ENCODE data around the gene GJB2.

GJB2 gene

GRCh38 chr13:20192158-20192835 is 441 bp downstream of the GJB2 start:
- 0 to 1% methylated on average over 60 to 64 of the region's 73 CpGs for WGBS, 2 experiments (ENCODE audit: insufficient coverage in 2 of 2)
- peaks cover 17% of the 10 kb centered on the region for H3K4me1 ChIP-seq (ENCODE audit: control insufficient read depth, insufficient read depth, low read length, poor library complexity, severe bottlenecking)
- no peaks in the 10 kb centered on the region for H3K36me3 ChIP-seq (ENCODE audit: control insufficient read depth, insufficient read depth, low read length)
- H3K9me3 ChIP-seq (ENCODE audit: control insufficient read depth, low read length): no peaks in the 10 kb centered on the region
- H3K27ac ChIP-seq (ENCODE audit: low read depth, low read length, severe bottlenecking): no peak overlapping the region
- H3K4me3 ChIP-seq (ENCODE audit: extremely low read depth, insufficient read depth, low read length, poor library complexity, severe bottlenecking): peak overlapping the region; percentile 40

- Histone ChIP-seq H3K36me3 (ENCODE audit: control insufficient read depth, insufficient read depth, low read length) (no peaks in the 10 kb centered on the region), H3K9me3 (ENCODE audit: control insufficient read depth, low read length) (no peaks in the 10 kb centered on the region), H3K27ac (ENCODE audit: low read depth, low read length, severe bottlenecking) (no peak overlapping the region), H3K4me1 (ENCODE audit: control insufficient read depth, insufficient read depth, low read length, poor library complexity, severe bottlenecking) (peaks cover 17% of the 10 kb centered on the region), H3K4me3 (ENCODE audit: extremely low read depth, insufficient read depth, low read length, poor library complexity, severe bottlenecking) (peak overlapping the region; percentile 40)
- 21 to 28% methylated on average over 16 to 22 of the region's 24 CpGs for WGBS, 2 experiments (ENCODE audit: insufficient coverage in 2 of 2)
Observed at GRCh38 chr13:20191311-20192157, 1.2 kb downstream of the GJB2 start.

- no peaks in the 10 kb centered on the region for H3K36me3 ChIP-seq (ENCODE audit: control insufficient read depth, insufficient read depth, low read length)
- WGBS, 2 experiments (ENCODE audit: insufficient coverage in 2 of 2): 82 to 85% methylated on average over 14 to 15 of the region's 16 CpGs
- H3K4me3 ChIP-seq (ENCODE audit: extremely low read depth, insufficient read depth, low read length, poor library complexity, severe bottlenecking): no peak overlapping the region
- H3K9me3 ChIP-seq (ENCODE audit: control insufficient read depth, low read length): no peaks in the 10 kb centered on the region
- peaks cover 17% of the 10 kb centered on the region for H3K4me1 ChIP-seq (ENCODE audit: control insufficient read depth, insufficient read depth, low read length, poor library complexity, severe bottlenecking)
- no peak overlapping the region for H3K27ac ChIP-seq (ENCODE audit: low read depth, low read length, severe bottlenecking)
Observed at GRCh38 chr13:20190481-20191310, 2.0 kb downstream of the GJB2 start.

- Histone ChIP-seq H3K4me3 (ENCODE audit: extremely low read depth, insufficient read depth, low read length, poor library complexity, severe bottlenecking) (no peak overlapping the region), H3K27ac (ENCODE audit: low read depth, low read length, severe bottlenecking) (no peak overlapping the region), H3K4me1 (ENCODE audit: control insufficient read depth, insufficient read depth, low read length, poor library complexity, severe bottlenecking) (peaks cover 17% of the 10 kb centered on the region), H3K36me3 (ENCODE audit: control insufficient read depth, insufficient read depth, low read length) (no peaks in the 10 kb centered on the region), H3K9me3 (ENCODE audit: control insufficient read depth, low read length) (no peaks in the 10 kb centered on the region)
- 84 to 97% methylated on average over 5 of the region's 5 CpGs for WGBS, 2 experiments (ENCODE audit: insufficient coverage in 2 of 2)
Observed at GRCh38 chr13:20190076-20190475, 2.7 kb downstream of the GJB2 start.

- H3K9me3 ChIP-seq (ENCODE audit: control insufficient read depth, low read length): no peaks in the 10 kb centered on the region
- no peak overlapping the region for H3K4me3 ChIP-seq (ENCODE audit: extremely low read depth, insufficient read depth, low read length, poor library complexity, severe bottlenecking)
- H3K4me1 ChIP-seq (ENCODE audit: control insufficient read depth, insufficient read depth, low read length, poor library complexity, severe bottlenecking): peaks cover 17% of the 10 kb centered on the region
- WGBS, 2 experiments (ENCODE audit: insufficient coverage in 2 of 2): 92 to 97% methylated on average over 20 to 25 of the region's 28 CpGs
- H3K27ac ChIP-seq (ENCODE audit: low read depth, low read length, severe bottlenecking): no peak overlapping the region
- H3K36me3 ChIP-seq (ENCODE audit: control insufficient read depth, insufficient read depth, low read length): no peaks in the 10 kb centered on the region
Observed at GRCh38 chr13:20188667-20189553, 3.8 kb downstream of the GJB2 start.

GRCh38 chr13:20186771-20187170 is 6.0 kb downstream of the GJB2 start:
- H3K27ac ChIP-seq (ENCODE audit: low read depth, low read length, severe bottlenecking): no peak overlapping the region
- peaks cover 2% of the 10 kb centered on the region for H3K4me1 ChIP-seq (ENCODE audit: control insufficient read depth, insufficient read depth, low read length, poor library complexity, severe bottlenecking)
- H3K36me3 ChIP-seq (ENCODE audit: control insufficient read depth, insufficient read depth, low read length): no peaks in the 10 kb centered on the region
- H3K9me3 ChIP-seq (ENCODE audit: control insufficient read depth, low read length): no peaks in the 10 kb centered on the region
- no peak overlapping the region for H3K4me3 ChIP-seq (ENCODE audit: extremely low read depth, insufficient read depth, low read length, poor library complexity, severe bottlenecking)
- WGBS, 2 experiments (ENCODE audit: insufficient coverage in 2 of 2): 82 to 83% methylated on average over 6 of the region's 6 CpGs

GRCh38 chr13:20185366-20186056 is 7.2 kb downstream of the GJB2 start:
- H3K36me3 ChIP-seq (ENCODE audit: control insufficient read depth, insufficient read depth, low read length): no peaks in the 10 kb centered on the region
- no peaks in the 10 kb centered on the region for H3K9me3 ChIP-seq (ENCODE audit: control insufficient read depth, low read length)
- H3K4me3 ChIP-seq (ENCODE audit: extremely low read depth, insufficient read depth, low read length, poor library complexity, severe bottlenecking): no peak overlapping the region
- H3K4me1 ChIP-seq (ENCODE audit: control insufficient read depth, insufficient read depth, low read length, poor library complexity, severe bottlenecking): no peaks in the 10 kb centered on the region
- H3K27ac ChIP-seq (ENCODE audit: low read depth, low read length, severe bottlenecking): no peak overlapping the region
- 77 to 89% methylated on average over 7 to 10 of the region's 12 CpGs for WGBS, 2 experiments (ENCODE audit: insufficient coverage in 2 of 2)

GRCh38 chr13:20182231-20182846 is 10.4 kb downstream of the GJB2 start:
- no peaks in the 10 kb centered on the region for H3K36me3 ChIP-seq (ENCODE audit: control insufficient read depth, insufficient read depth, low read length)
- H3K27ac ChIP-seq (ENCODE audit: low read depth, low read length, severe bottlenecking): no peak overlapping the region
- WGBS, 2 experiments (ENCODE audit: insufficient coverage in 2 of 2): 17 to 29% methylated on average over 5 of the region's 5 CpGs
- H3K4me1 ChIP-seq (ENCODE audit: control insufficient read depth, insufficient read depth, low read length, poor library complexity, severe bottlenecking): no peaks in the 10 kb centered on the region
- H3K9me3 ChIP-seq (ENCODE audit: control insufficient read depth, low read length): no peaks in the 10 kb centered on the region
- no peak overlapping the region for H3K4me3 ChIP-seq (ENCODE audit: extremely low read depth, insufficient read depth, low read length, poor library complexity, severe bottlenecking)

GRCh38 chr13:20181188-20181587 is 11.6 kb downstream of the GJB2 start:
- Histone ChIP-seq H3K27ac (ENCODE audit: low read depth, low read length, severe bottlenecking) (no peak overlapping the region), H3K4me1 (ENCODE audit: control insufficient read depth, insufficient read depth, low read length, poor library complexity, severe bottlenecking) (no peaks in the 10 kb centered on the region), H3K9me3 (ENCODE audit: control insufficient read depth, low read length) (no peaks in the 10 kb centered on the region), H3K36me3 (ENCODE audit: control insufficient read depth, insufficient read depth, low read length) (no peaks in the 10 kb centered on the region), H3K4me3 (ENCODE audit: extremely low read depth, insufficient read depth, low read length, poor library complexity, severe bottlenecking) (no peak overlapping the region)
- 89 to 96% methylated on average over 3 of the region's 3 CpGs for whole genome bisulfite sequencing, 2 experiments (ENCODE audit: insufficient coverage in 2 of 2)

Data from mesodermal cell (in vitro differentiated cells).